Stimulated activated CD8-positive, alpha-beta memory T cell treated with anti-CD3 and anti-CD28 coated beads, Interleukin-7, amount 100 ng/mL, for 24 hours (primary cell): ENCODE data around the gene PHLDA3.
A peak's percentile ranks its signal among the peaks of the same experiment; 100 is the strongest.
"Not testable (repeated sequence)": the region's sequence is repeated elsewhere in the genome, so short reads cannot be mapped to it uniquely, and the experiment has no call there.

ENCODE experiments used
- DNase-seq: peaks from one replicate; pipeline ENCODE4 v3.0.0-alpha.2; 2020; ENCODE audit warnings: low read depth

PHLDA3 gene

DNA sequence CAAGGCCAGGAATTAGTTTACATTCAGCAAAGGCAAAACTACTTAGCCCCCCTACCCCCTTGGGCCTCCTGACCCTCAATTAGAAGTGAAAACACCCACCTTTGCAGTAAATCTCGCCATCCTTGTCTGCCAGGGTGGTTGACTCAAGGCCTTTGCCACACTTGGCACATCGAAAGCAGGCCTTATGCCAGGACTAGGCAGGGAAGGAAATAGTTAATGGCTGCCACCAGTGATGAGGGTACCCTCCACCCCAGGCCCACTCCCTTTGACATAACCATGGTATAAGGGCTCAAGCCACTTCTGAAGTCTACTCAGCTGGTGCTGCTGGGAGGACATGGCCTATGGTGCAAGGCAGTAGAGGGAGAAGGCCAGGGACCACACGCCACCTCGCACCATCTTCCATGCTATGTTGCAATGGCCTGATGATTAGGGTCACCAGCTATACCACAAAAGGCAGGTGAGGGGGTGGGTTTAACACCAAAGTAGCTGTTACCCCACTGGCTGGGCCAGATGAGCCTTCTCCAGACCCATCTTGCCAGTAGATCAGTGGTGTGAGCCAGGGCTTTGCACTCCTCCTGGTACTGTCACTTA, 16.3 kb upstream of the PHLDA3 start:
- DNase-seq = no peak

- no peak for DNase-seq
Observed at GRCh38 chr1:201483373-201483949, 14.5 kb upstream of the PHLDA3 start.

DNA sequence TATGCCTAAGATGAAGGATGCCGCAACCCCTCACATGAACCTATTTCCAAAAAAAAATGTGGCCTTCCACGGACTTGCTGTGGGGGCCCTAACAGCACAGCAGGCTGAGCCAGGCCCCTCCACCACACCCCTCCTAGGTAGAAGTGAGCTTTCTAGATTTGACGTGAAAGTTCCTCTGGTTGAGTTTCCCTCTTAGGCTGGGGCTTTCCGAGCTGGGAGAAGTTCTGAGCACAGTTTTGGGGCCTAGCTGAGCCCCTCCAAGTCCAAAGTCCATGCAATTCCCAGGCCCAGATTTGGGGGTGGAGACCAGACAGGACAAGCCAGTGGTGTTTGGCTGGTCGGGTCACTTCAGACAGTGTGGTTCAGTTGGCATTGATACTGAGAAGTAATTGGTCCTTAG, 13.8 kb upstream of the PHLDA3 start:
- no peak for DNase-seq

DNA sequence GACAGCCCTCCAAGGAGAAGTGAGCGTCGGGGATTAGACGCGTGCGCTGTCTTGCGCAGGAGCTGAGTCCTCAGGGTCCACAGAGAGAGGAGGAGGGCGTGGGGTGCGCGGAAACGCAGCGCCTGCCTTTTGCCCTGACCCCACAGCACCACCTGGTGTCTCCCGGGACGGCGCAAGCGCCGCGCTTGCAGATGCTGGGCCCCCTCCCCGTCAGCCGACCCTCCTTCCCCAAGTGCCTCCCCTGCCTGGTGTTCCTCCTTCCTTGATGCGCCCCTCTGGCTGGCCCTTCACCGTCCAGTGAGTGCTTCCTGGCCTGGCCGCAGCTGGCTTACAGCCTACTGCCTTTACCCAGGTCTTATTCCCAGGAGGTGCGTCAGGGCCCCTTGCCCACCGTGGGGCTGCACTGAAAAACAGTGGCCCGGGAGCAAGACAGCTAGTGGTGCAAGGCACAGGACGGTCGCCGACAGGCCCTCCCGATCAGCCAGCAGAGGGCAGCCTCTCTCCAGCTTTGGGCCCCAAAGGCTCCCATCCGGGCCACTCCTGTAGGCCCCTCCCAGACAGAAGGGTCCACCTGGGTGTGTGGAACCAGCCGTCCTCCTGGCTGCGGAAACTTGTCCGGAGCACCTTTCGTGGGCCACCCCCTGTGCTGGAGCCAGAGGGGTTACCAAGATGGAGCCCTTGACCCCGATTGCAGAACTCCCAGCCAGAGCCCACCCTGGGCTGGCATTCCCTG, 12.9 kb upstream of the PHLDA3 start:
- peak; percentile 66 for DNase-seq

- DNase-seq = no peak
Observed at GRCh38 chr1:201481004-201481380, 12.0 kb upstream of the PHLDA3 start.

- DNase-seq = peak; percentile 63
Observed at GRCh38 chr1:201480231-201481003, 11.4 kb upstream of the PHLDA3 start.

DNA sequence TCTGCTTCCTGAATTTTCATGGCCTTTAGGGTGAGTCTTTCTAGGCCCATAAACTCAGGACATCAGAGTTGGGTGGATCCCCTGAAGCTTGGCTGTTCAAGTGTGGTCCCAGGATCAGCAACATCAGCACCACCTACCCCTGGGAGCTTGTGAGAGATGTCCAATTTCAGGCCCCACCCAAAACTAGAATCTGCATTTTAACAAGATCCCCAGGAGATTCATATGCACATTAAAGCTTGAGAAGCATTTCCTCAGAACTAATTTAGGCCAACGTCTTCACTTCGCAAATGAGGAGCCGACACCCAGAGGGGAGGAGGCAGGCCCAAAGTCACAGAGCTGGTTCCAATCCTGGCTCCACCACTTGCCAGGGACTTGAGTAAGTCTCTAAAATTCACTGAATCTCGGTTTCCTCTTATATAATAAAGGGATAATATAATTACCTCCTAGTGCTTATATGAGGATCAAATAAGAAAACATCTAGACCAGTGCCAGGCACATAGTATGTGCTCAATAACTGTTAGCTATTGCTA, 10.3 kb upstream of the PHLDA3 start:
- DNase-seq = no peak

DNA sequence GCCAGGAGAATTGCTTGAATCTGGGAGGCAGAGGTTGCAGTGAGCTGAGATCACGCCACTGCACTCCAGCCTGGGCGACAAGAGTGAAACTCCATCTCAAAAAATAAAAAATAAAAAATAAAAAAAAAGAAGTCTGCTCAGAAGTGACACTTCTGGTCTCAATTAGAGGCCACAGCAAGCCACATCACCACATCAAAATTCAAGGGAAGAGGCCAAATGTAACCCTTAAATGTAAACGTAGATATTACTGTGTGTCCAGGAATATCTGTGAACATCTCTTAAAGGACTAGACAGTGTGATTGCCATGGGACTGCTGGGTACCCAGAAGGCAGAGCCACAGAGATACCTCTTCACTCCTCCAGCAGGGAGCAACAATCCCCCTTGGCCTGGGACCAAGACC, 9.7 kb upstream of the PHLDA3 start:
- not testable (repeated sequence) for DNase-seq

DNA sequence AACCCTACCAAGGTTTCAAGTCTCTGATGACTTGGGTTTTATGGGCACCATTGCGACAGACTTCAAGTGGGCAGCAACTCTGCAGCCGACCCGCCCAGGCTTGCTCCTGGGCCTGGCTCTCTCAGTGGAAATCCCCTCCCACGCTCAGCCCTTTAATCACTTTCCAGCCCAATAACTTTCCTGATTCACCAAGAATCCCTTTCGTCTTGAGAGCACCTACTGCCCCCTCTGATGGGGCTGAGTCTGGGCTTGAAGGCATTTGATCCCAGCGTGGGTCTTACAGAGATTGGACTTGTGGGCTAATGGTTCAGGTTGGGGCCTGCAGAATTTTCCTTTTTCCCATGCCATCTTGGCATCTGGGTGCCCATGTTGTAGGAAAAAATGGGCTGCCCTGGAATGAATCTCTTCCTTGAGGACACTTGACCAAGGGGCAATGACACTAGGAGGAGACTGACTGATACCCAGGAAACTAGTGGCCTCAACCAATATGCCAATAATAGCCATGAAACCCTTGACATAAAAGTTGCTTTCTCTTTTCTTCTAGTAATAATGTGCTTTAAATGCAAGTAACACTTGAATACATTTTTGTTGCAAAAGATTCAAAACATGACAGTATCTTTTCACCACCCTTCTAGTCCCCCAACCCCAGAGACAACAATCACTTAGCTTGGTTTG, 7.8 kb upstream of the PHLDA3 start:
- DNase-seq = no peak

DNA sequence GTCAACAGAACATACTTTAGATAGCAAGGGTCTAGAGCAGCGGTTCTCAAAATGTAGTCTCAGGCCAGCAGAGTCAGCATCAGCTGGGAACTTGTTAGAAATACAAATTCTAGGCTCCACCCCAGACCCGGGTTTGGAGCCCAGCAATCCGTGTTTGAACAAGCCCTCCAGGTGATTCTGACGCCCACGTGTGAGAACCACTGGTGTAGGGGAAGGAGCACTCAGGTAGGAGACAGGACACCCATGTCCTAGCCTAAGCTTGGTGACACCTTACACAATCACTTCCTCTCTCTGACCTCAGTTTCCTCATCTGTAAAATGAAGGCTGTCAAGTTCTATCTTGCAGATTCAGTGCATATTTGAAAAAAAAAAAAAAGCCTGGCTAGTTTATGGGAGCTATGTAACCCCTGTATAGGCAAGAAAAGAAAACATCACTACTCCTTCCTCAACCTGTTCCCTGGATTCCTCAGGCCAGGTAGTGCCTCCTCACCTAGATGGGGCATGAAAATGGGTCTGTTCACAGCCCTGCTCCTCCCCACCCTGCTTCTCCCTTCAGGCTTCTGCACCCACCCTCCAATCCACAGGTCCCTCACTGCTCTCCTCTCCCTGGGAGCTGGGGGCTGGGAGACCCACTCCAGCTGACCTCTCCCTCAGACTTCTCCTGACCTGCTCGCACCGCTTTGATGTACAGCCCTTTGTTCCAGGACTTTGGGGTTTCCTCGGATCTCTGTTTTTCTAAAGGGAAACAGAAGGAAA, 7.1 kb upstream of the PHLDA3 start:
- DNase-seq = no peak

DNA sequence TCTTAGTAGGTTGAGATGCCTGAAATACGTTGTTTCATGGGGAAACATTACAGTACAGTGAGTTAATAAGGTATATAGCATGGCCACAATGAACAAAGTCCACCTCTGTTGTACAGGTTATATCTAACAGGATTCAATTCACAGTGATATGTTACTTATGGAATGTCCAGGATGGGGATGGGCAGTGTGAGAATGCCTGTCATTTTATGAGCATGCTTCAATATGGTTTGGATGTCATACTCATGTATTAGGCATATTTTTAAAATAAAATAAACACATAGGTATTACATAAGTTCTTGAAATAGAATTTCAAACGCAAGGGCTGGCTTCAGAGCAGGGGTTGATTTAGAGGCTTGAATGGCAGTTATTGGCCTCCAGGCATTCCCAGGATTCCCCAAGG, 6.1 kb upstream of the PHLDA3 start:
- no peak for DNase-seq

- no peak for DNase-seq
Observed at GRCh38 chr1:201473296-201473695, 4.3 kb upstream of the PHLDA3 start.

DNA sequence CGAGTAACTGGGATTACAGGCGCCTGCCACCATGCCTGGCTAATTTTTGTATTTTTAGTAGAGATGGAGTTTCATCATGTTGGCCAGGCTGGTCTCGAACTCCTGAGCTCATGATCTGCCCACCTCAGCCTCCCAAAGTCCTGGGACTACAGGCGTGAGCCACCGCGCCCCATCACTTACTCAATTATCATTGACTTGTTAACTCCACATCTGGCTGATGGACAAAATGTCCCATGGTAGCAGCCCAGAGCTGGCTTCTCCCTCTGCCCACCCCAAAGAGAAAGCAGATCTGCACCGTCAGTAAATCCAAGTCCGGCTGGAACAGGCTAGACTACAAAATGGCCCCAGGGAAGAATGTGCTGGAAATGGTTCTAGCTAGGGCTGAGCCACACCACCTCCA, 3.3 kb upstream of the PHLDA3 start:
- DNase-seq = not testable (repeated sequence)

GRCh38 chr1:201471772-201472171, 2.8 kb upstream of the PHLDA3 start:
- DNase-seq = no peak

- DNase-seq = no peak
Observed at GRCh38 chr1:201470581-201470980, 1.6 kb upstream of the PHLDA3 start.

DNA sequence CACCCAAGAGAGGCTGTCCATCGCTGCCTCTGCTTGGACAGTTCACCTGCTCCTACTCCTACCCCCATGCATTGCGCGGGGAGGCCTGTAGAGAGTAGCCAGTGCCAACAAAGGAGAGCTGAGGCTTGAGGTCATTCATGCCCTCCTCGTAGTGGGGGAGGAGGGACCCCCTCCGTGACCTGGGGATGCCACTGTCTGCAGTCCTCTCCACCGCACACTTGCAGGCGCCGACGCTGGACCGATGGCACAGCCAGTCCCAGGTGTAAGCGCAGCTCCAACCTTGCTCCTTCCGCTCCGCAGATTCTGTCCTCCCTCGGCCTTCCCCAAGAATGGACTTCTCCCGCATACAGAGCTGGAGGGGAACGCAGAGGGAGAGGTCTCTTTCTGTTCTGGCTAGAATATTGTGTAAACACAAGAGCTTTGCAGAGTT, 672 bp upstream of the PHLDA3 start:
- no peak for DNase-seq

GRCh38 chr1:201468501-201468843, 516 bp downstream of the PHLDA3 start:
- DNase-seq = no peak

GRCh38 chr1:201466492-201466891, 2.5 kb downstream of the PHLDA3 start:
- DNase-seq = no peak

DNA sequence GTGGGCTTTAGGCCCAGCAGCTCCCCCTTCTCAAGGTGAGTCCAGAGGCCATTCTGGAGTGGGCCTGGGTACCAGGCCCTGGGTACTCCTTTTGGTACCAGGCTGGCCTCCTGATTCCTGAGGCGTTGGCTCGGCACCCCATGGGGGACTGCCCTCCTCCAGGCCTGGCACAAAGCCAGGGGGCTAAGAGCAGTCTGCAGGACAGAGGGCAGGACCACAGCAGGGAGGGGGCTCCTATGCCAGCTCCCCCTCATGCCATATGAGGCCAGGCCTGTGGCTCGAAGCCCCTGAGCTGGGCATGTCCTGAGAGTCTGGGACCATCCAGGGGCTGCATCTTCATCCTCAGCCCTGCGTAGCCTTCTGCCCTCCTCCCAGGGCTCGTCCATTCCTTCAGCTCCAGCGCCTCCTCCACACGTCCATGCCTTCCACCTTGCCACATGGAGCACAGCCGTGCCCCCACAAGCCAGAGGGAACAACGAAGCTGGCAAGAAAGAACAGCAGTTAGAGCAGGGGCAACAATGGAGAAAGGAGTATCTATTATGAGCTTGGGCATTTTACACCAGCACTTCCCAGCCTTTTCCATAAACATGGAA, 3.2 kb downstream of the PHLDA3 start:
- DNase-seq = no peak

DNA sequence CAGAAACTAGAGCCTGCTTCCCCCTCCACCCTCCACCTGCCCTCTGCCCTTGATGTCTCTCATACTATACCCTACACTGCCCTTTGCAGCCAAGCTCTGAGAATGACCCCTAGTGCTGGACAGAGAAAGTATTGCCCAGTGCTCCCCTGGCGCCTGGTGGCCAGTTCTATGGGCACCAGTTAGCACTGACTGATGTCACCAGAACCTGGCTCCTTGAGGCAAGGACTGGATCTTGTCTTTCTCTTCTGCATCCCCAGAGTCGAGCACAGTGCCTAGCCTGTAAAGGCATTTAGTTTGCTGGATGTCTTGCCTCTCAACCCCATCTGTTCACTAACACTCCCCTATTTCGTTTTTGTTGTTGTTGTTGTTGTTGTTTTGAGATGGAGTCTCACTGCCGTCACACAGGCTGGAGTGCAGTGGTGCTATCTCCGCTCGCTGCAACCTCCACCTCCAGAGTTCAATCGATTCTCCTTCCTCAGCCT, 5.9 kb downstream of the PHLDA3 start:
- DNase-seq = no peak
